ENCODE measurements around the gene SPATA25.

SPATA25 gene

GRCh38 chr20:45911486-45912343 lies 24.3 kb upstream of the SPATA25 start, which contains the start of gene PLTP:
Gene PLTP, minus strand, starts transcription at chr20:45912155. Its CDS starts 703 bp downstream, at chr20:45911452.
- peak within 1 kb of the TSS; percentile 92 for H3K4me2 ChIP-seq
- H3K4me1 ChIP-seq (ENCODE audit: low read depth, poor library complexity, severe bottlenecking) = peaks cover 15% of the 10 kb centered on the region
- H4K20me1 ChIP-seq (ENCODE audit: insufficient read depth) = no peaks in the 10 kb centered on the region
- no peaks in the 10 kb centered on the region for H3K36me3 ChIP-seq (ENCODE audit: insufficient read depth)
- H3K27me3 ChIP-seq (ENCODE audit: insufficient read depth, low read depth) = no peaks in the 10 kb centered on the region
- peak within 1 kb of the TSS; percentile 70 for H2AFZ ChIP-seq (ENCODE audit: low read depth)
- H3K27ac ChIP-seq = peak within 1 kb of the TSS; percentile 84
- TF ChIP-seq CTCF (conservative IDR thresholded peaks at IDR 0.05; ENCODE audit: low read depth, low read length) = no peak
- peak within 1 kb of the TSS; percentile 84 for H3K9ac ChIP-seq
- H3K4me3 ChIP-seq (IDR thresholded peaks at IDR 0.05; ENCODE audit: insufficient read depth, low read depth, low read length) = no peak within 1 kb of the TSS
- H3K79me2 ChIP-seq (ENCODE audit: insufficient read depth, low read depth) = no peaks in the 10 kb centered on the region

- Histone ChIP-seq H3K4me1 (ENCODE audit: low read depth, poor library complexity, severe bottlenecking) (peaks cover 15% of the 10 kb centered on the region), H3K79me2 (ENCODE audit: insufficient read depth, low read depth) (no peaks in the 10 kb centered on the region), H4K20me1 (ENCODE audit: insufficient read depth) (no peaks in the 10 kb centered on the region), H3K27ac (peak overlapping the region; percentile 84), H3K36me3 (ENCODE audit: insufficient read depth) (no peaks in the 10 kb centered on the region), H3K27me3 (ENCODE audit: insufficient read depth, low read depth) (no peaks in the 10 kb centered on the region), H3K4me2 (peak overlapping the region; percentile 92), H2AFZ (ENCODE audit: low read depth) (peak overlapping the region; percentile 70), H3K4me3 (IDR thresholded peaks at IDR 0.05; ENCODE audit: insufficient read depth, low read depth, low read length) (no peak overlapping the region), H3K9ac (peak overlapping the region; percentile 84)
- TF ChIP-seq CTCF (conservative IDR thresholded peaks at IDR 0.05; ENCODE audit: low read depth, low read length) = no peak
Measured at GRCh38 chr20:45910670-45911485, 23.5 kb upstream of the SPATA25 start.

- no peaks in the 10 kb centered on the region for H3K36me3 ChIP-seq (ENCODE audit: insufficient read depth)
- peaks cover 15% of the 10 kb centered on the region for H3K4me1 ChIP-seq (ENCODE audit: low read depth, poor library complexity, severe bottlenecking)
- no peak overlapping the region for H3K9ac ChIP-seq
- H3K4me3 ChIP-seq (IDR thresholded peaks at IDR 0.05; ENCODE audit: insufficient read depth, low read depth, low read length) = no peak overlapping the region
- H3K4me2 ChIP-seq = peak overlapping the region; percentile 36; the same call in 1 of the 2 replicates
- no peak overlapping the region for H3K27ac ChIP-seq
- no peaks in the 10 kb centered on the region for H3K79me2 ChIP-seq (ENCODE audit: insufficient read depth, low read depth)
- no peak for TF ChIP-seq CTCF (conservative IDR thresholded peaks at IDR 0.05; ENCODE audit: low read depth, low read length)
- no peaks in the 10 kb centered on the region for H4K20me1 ChIP-seq (ENCODE audit: insufficient read depth)
- H2AFZ ChIP-seq (ENCODE audit: low read depth) = peak overlapping the region; percentile 27; the same call in 1 of the 2 replicates
- H3K27me3 ChIP-seq (ENCODE audit: insufficient read depth, low read depth) = no peaks in the 10 kb centered on the region
Measured at GRCh38 chr20:45909817-45910669, 22.6 kb upstream of the SPATA25 start.

GRCh38 chr20:45909336-45909808 lies 21.9 kb upstream of the SPATA25 start:
- no peaks in the 10 kb centered on the region for H3K36me3 ChIP-seq (ENCODE audit: insufficient read depth)
- no peak overlapping the region for H2AFZ ChIP-seq (ENCODE audit: low read depth)
- H3K27ac ChIP-seq = no peak overlapping the region
- H3K4me3 ChIP-seq (IDR thresholded peaks at IDR 0.05; ENCODE audit: insufficient read depth, low read depth, low read length) = no peak overlapping the region
- TF ChIP-seq CTCF (conservative IDR thresholded peaks at IDR 0.05; ENCODE audit: low read depth, low read length) = no peak
- H3K79me2 ChIP-seq (ENCODE audit: insufficient read depth, low read depth) = no peaks in the 10 kb centered on the region
- H3K4me1 ChIP-seq (ENCODE audit: low read depth, poor library complexity, severe bottlenecking) = peaks cover 15% of the 10 kb centered on the region
- H3K27me3 ChIP-seq (ENCODE audit: insufficient read depth, low read depth) = no peaks in the 10 kb centered on the region
- H3K9ac ChIP-seq = no peak overlapping the region
- no peaks in the 10 kb centered on the region for H4K20me1 ChIP-seq (ENCODE audit: insufficient read depth)
- H3K4me2 ChIP-seq = no peak overlapping the region

All from KMS-11 (cell line).